ENCODE results near the gene LPCAT1. TPM values are rescaled to one million over a fixed set of nuclear protein-coding genes. Genes with fewer than 3 reads are reported as not detected.

Gene LPCAT1
- total RNA-seq, 1 donor from 2014 or later: 41.9 TPM

DNA sequence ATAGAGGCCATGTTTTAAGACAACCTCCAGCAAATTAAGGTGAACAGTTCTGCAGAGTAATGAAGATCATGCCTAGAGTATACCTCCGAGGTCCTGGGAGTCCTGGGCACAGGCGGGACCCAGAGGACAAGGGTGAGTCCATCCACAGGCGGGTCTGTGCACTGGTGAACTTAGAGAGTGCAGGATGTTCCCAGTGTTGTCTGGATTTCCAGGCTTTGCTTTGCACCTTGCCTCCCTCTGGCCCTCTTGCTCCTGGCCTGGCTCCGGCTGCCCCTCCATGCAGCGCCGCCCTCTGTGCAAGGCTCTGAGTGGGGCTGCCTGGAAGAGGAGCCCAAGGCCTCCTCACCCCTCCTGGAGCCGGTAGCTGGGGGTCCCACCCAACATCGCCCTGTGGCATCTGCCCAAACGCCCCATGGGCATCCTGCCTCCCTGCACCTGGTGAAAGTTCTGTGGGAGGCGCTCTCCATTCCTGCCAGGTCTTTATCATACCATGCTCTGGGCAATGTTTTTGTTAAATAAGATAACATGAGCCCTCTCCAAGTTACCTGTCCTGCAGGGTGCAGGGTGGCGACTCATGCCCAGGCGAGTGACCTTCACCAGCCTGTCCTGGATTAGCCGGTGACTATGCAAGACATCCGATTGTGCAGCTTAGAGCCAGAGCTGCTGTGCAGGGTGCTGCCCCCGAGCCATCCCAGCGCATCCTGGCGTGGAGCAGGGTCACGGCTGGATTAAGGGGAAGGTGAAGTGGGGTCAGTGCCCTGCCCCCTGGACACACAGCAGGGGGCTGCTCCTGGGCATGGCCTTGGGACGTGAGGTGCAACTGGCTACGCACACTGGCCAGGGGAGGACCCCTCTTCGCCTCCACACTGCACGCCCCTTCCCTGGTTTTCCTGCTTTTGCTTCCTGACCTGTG lies 41.3 kb upstream of the LPCAT1 start:
- Mint-ChIP-seq H3K4me1 (ENCODE audit: low read depth, unreplicated experiment) (peaks cover 26% of the 10 kb centered on the region), H3K27me3 (ENCODE audit: low read depth, unreplicated experiment) (peaks cover 5% of the 10 kb centered on the region), H3K27ac (ENCODE audit: unreplicated experiment) (no peak overlapping the region), H3K4me3 (ENCODE audit: unreplicated experiment) (no peak overlapping the region), H3K9me3 (ENCODE audit: unreplicated experiment) (peaks cover 2% of the 10 kb centered on the region), H3K36me3 (ENCODE audit: low read depth, unreplicated experiment) (no peaks in the 10 kb centered on the region)
- H3K9ac ChIP-seq (ENCODE audit: low read length): no peak overlapping the region
- no peak for FAIRE-seq
- H3K27ac ChIP-seq (ENCODE audit: low read depth, low read length): no peak overlapping the region
- H3K36me3 ChIP-seq (ENCODE audit: insufficient read depth, low read length): no peaks in the 10 kb centered on the region
- no peak for DNase-seq (ENCODE audit: low read depth)
- no peaks in the 10 kb centered on the region for H3K9me3 ChIP-seq (ENCODE audit: insufficient read depth, low read depth, low read length)
- H3K79me2 ChIP-seq (ENCODE audit: insufficient read depth, low read length): no peaks in the 10 kb centered on the region
- H2AFZ ChIP-seq (ENCODE audit: low read depth, low read length): no peak overlapping the region
- peaks cover 3% of the 10 kb centered on the region for H4K20me1 ChIP-seq (ENCODE audit: insufficient read depth, low read length)
- H3K27me3 ChIP-seq (ENCODE audit: insufficient read depth, low read length): peaks cover 8% of the 10 kb centered on the region
- H3K4me1 ChIP-seq (ENCODE audit: insufficient read depth, low read length): peaks cover 19% of the 10 kb centered on the region
- no peak overlapping the region for H3K4me2 ChIP-seq (ENCODE audit: low read length)
- TF ChIP-seq, protein P1, sequence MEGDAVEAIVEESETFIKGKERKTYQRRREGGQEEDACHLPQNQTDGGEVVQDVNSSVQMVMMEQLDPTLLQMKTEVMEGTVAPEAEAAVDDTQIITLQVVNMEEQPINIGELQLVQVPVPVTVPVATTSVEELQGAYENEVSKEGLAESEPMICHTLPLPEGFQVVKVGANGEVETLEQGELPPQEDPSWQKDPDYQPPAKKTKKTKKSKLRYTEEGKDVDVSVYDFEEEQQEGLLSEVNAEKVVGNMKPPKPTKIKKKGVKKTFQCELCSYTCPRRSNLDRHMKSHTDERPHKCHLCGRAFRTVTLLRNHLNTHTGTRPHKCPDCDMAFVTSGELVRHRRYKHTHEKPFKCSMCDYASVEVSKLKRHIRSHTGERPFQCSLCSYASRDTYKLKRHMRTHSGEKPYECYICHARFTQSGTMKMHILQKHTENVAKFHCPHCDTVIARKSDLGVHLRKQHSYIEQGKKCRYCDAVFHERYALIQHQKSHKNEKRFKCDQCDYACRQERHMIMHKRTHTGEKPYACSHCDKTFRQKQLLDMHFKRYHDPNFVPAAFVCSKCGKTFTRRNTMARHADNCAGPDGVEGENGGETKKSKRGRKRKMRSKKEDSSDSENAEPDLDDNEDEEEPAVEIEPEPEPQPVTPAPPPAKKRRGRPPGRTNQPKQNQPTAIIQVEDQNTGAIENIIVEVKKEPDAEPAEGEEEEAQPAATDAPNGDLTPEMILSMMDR (IDR thresholded peaks at IDR 0.05; ENCODE audit: insufficient read depth, low read depth, low read length): no peak
- no peak for TF ChIP-seq EZH2 (IDR thresholded peaks at IDR 0.05; ENCODE audit: insufficient read depth, low read length)
- no peak overlapping the region for H3K4me3 ChIP-seq (ENCODE audit: insufficient read depth, low read depth, low read length)

DNA sequence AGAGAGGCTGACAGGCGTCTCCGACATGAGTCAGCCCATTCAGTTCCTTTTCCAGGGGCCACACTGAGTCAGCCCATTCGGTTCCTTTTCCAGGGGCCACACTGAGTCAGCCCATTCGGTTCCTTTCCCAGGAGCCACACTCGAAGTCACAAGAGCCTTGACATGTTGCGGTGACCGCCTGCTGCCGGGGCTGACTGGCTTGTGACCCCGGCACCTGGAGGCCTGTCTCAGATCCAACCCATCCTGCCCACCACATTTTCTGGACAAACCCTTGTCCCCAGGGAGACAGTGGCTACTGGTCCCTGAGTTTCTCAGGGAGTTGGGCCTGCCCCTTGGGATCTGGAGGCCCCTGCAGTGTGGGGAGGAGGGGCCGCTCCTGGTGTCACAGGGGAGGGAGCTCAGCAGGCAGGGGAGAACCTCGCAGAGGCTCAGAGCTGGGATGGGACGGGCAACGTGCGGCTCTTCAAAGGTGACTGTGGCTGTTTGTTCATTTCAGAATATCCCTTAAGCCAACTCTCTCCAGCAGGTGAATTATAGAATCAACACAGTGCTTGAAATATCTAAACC lies 40.5 kb upstream of the LPCAT1 start:
- Mint-ChIP-seq H3K36me3 (ENCODE audit: low read depth, unreplicated experiment) (no peaks in the 10 kb centered on the region), H3K27me3 (ENCODE audit: low read depth, unreplicated experiment) (peaks cover 7% of the 10 kb centered on the region), H3K27ac (ENCODE audit: unreplicated experiment) (no peak overlapping the region), H3K4me1 (ENCODE audit: low read depth, unreplicated experiment) (peaks cover 26% of the 10 kb centered on the region), H3K9me3 (ENCODE audit: unreplicated experiment) (peaks cover 5% of the 10 kb centered on the region), H3K4me3 (ENCODE audit: unreplicated experiment) (no peak overlapping the region)
- no peak overlapping the region for H3K4me3 ChIP-seq (ENCODE audit: insufficient read depth, low read depth, low read length)
- no peak overlapping the region for H3K27ac ChIP-seq (ENCODE audit: low read depth, low read length)
- TF ChIP-seq, protein P1 (IDR thresholded peaks at IDR 0.05; ENCODE audit: insufficient read depth, low read depth, low read length): no peak
- no peak for TF ChIP-seq EZH2 (IDR thresholded peaks at IDR 0.05; ENCODE audit: insufficient read depth, low read length)
- peaks cover 3% of the 10 kb centered on the region for H4K20me1 ChIP-seq (ENCODE audit: insufficient read depth, low read length)
- H3K4me1 ChIP-seq (ENCODE audit: insufficient read depth, low read length): peaks cover 19% of the 10 kb centered on the region
- H3K36me3 ChIP-seq (ENCODE audit: insufficient read depth, low read length): no peaks in the 10 kb centered on the region
- no peak overlapping the region for H3K4me2 ChIP-seq (ENCODE audit: low read length)
- peak; percentile 60 for DNase-seq (ENCODE audit: low read depth)
- H3K79me2 ChIP-seq (ENCODE audit: insufficient read depth, low read length): no peaks in the 10 kb centered on the region
- no peak overlapping the region for H3K9ac ChIP-seq (ENCODE audit: low read length)
- peaks cover 8% of the 10 kb centered on the region for H3K27me3 ChIP-seq (ENCODE audit: insufficient read depth, low read length)
- no peak overlapping the region for H2AFZ ChIP-seq (ENCODE audit: low read depth, low read length)
- FAIRE-seq: no peak
- no peaks in the 10 kb centered on the region for H3K9me3 ChIP-seq (ENCODE audit: insufficient read depth, low read depth, low read length)
